ENCODE data around the gene INSYN2A.

INSYN2A gene

DNA sequence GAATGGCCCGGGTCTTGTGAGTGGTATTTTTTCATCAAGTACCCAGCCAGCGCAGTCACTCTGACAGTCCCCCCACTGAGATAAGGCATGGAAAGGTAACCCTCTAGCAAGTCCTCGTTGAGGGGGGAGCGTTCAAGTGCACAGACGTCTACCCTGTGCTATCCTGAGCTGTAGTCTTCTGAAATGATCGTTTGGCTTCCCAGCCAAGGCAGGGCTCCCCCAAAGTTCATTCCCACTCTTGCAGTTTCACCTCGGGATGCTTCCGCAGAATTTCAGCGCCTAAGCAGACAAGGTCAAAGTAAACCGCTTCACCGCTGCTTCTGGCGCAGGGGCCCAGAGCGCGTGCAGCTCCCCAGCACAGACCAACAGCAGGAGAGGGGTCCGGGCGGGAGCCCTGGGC lies 1.8 kb downstream of the INSYN2A start:
- DNase-seq: no peak

DNA sequence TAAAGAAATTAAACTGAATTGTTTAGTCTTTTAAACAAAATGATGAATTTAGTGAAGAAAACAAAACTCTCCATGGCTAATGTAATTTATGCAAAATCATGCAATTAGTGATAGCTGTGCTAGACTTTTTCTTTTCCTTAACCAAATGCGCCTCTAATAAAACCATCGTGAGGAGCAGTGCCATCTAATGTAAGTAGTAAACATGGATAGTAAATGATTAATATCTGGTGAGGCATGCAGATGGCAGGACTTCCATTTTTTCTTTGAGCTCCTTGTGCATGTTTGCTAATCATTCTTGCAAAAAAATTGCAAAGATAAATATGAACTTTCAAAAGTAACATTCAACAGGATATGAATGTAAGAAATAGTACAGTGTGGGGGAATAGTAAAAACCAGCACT lies 2.3 kb downstream of the INSYN2A start:
- DNase-seq: no peak

DNA sequence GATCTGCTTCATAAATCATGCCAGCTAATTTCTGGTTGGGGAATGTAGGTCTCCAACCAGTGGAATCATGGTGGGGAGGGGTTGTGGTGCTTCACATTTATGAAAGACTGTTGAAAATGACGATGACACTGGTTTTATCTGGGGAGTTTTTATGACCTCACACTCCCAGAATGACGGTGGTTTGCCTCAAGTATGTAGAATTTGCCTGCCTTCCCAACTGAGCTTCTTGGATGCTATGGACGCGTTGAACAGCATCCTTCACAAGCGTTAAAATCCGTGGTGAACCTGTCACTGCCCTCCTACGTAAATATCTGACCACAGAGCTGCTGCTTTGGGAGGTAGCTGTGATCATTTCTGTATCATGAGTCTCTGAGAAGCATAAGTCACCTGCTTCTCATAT lies 3.3 kb downstream of the INSYN2A start:
- no peak for DNase-seq

DNA sequence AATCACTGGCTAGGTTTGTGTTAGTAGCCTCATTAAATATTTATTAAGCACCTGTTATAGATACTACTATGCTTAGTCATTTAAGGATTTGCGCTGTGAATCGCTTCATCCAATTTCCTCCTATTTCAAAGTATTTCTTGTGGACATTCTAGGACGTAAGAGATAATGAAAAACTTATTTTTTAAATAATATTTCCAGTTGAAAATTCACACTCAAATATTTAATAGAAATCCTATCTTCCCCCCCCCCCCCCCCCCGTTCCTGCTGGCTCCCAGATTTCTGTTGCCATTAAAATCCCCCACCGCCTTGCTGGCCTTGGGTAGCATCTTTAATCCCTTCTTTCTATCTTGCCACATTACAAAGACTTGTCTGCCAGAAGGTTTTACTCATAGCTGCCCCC lies 6.0 kb downstream of the INSYN2A start:
- DNase-seq: no peak

DNA sequence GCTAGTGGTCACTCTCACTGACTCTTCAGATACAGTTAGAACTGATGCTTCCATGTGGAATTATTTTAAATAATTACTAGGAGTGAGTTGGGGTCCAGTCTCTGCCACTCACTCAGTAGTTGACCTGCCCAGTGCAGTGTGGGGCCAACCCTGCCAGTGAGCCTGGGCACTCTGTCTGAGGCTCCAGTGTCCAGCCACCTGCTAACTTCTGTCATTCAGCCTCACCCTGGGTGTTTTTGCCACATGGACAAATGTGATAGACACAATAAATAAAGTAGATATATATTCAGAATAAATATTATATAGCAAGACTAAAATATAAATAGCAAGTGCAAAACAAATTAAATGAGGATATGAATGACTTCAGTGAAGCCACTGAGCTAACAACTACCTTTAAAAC lies 7.2 kb downstream of the INSYN2A start:
- DNase-seq: no peak

DNA sequence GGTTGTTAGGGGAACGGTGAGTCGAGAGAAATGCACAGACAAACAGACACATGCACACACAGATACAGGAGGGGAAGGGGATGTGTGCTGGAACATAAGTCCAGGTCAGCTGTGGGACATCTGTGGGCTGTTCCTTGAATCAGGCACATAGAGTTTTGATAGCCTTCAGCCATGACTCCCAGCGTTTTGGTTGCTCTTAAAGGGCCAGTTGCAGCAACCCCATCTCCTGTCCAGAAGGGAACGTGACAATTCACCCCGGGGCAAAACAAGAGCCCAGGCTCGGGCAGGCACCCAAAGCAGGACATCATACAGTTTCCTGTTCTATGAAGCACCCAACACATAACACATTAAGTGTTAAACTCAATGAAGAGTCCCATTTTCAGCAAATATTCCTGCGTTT lies 9.6 kb downstream of the INSYN2A start:
- DNase-seq: no peak

DNA sequence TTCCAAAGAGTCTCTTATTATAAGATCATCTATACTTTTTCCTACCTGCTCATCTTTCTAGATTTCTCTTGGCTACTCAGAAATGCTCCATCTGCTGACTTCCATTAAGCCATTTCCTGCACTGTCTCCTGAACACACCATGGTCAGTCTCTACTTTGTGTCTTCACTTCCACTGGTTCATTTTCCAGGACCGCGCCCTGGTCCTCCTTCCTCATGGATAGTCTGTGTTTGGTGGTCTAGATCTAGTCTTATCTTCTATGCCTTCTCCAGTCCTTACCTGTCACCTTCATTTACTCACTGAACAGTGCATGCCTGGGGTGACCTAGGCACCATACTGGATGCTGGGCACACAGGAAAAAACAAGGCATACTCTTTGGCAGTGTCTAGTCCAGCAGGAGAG lies 11.8 kb downstream of the INSYN2A start:
- DNase-seq: no peak

DNA sequence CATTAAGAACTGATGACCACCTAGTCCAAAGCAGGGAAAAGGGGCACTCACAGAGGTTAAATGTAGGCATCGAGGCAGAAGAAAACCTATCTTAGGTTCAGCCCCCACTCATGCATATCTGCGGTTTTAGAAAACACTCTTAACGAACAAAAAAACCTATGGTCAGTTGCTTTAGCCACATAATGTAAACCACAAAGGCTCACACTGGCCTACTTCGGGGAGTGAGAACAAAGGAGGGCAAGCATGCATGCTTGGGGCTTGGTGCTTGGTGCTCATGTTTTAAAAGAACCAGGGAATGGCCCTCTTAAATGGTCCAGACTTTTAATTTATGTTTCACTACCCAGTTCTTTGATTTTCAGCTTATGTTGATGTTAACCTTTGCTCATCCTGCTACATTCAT lies 14.2 kb downstream of the INSYN2A start:
- no peak for DNase-seq

DNA sequence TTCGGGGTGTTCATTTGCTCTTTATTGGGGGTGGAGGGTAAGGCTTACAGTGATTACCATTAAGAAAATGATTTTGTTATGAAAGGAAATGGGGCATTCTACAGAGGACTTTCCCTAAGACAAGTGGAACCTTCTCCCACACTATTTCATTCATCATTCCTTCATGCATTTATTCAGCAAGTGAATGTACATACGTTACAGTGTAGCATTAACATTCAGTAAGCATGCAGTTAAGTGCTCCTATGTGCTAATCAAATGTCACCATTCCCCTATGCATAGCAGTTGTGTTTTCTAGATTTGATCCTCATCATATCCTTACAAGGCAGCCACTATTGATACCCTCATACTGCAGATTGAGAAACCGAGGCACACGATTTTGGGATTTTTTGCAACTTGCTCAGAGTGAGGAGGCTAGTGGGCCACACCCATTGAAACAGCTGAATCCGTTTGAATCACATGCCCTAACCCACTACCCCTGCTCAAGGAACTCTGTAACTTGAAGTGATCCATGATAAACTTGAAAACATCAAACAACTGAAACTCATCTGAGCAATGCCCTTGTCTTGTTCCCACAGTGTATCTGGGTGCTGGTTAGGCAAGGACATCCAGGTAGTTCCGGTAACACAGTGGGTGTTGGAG lies 16.7 kb downstream of the INSYN2A start:
- DNase-seq: no peak

DNA sequence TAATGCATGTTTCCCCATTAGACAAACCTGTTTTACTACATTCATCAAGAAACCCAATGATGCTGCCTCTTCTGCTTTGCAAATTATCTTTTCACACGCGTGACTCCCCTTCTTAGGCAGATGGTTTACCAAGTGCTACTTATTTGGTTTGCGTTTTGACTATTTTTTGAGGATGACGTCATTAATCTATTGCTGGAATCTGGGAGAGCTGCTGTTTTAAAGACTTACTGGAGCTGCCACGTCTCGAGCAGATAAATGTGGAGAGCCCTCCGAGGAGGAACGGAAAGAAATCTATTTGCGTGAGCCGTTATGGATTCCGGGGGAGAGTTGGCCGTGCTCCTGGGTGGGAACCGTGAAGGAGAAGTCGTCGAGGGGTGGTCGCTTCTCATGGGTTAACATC lies 19.7 kb downstream of the INSYN2A start:
- no peak for DNase-seq

DNA sequence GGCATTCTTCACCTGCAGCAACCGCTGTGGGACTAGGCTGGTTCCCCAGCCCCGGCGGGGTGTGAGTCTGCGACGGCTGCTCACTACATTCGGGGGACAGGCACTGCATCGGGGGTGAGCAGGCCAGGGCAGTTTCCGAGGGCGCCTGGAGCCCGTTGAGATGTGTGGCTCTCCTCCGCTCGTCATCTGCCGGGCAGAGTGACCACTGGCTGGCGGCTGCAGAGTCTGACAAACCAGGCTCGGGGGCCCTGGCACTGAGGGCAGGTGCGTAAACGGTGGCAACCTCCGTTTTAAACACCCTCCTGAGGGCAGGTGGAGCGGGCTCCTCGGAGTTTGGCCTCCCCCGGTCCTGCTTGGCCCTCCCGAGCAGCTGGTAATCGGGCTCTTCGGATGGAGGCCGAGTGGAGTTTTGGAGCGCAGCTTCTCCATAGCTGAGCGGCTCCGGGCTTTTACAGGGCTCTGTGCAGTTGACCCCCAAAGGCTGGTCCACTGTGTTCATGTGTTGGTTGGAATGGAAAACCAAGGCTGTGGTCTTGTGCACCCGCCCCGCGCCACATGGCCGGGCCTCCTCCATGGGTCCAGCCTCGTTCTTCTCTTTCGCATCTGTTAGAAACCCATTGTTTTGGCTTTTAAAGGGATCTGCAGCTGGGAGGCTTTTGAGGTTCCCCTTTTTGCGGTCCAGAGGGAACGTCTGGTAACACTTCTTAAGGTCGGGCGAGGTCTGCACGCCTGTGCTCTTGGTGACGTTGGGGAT lies 20.9 kb downstream of the INSYN2A start:
- DNase-seq: no peak

DNA sequence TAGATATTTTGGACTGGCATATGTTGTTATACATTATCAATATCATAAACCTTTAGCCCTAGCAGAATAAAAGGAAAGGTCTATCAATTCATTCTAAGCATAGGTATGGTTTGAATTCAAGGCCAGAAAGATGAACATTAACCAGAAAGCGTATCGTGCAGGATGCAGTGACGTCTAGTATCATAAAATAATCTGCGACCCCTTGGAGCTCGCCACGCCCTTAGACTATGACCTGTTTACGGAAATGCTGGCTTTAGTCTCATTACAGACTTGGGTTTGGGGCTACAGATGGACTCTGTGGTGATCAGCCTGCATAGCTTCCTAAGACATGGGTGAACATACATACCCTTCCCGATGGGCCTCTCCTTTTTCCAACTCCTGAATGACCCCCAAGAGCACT lies 21.5 kb downstream of the INSYN2A start:
- no peak for DNase-seq

DNA sequence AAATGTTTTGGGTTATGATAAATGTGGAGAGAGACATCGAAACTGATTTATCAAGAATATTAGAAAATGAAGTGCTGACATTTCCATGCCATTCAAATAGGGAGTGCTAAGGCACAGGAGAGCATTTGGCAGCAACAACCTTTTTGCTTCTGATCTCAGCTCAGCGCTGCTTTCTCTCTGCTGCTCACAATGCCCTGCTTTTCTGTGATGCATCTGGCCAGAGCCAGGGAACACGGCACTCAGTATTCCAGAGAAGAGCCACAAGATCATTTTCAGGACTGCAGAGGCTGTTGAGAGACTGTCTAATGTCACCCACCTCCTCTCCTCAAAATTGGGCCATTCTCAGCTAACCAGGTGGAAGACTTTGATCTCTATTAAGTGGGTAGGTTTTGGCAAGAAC lies 28.1 kb downstream of the INSYN2A start:
- no peak for DNase-seq

DNA sequence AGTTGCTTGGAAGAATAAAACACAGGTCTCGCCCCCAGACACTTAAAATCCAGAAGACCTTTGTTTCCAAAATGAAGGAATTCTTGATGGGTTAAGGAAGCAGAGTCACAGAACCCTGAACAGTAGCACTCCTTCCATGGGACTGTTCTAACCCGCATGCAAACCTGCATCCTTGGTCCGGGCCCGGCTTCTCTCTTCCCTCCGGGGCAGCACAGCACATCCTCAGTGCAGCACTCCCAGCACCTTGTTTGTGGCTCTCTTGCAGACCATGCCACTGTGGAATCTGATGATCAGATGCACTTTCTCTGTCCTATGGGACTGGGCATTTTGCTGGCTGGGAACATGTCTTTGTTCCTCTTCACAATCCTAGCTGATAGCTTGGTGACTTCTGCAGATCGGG lies 33.5 kb downstream of the INSYN2A start:
- no peak for DNase-seq

DNA sequence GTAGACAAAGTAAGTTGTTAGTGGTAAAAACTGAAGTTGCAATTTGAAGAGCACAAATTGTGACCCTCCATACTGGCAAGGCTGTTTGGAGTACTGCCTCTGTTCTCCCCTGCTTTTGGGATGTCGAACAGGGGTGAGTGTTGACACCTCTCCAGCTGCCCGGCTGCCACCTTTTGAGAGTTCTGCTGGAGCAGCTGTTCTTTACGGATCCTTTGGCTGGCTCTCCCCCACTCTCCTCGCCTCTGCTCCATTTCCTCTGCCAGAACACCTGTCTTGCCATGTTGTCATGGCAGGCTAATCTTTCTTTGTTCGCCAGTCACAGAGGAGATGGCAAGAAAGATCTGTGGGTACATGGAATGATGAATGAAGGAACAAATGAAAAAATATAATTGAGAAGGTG lies 34.9 kb downstream of the INSYN2A start:
- no peak for DNase-seq

DNA sequence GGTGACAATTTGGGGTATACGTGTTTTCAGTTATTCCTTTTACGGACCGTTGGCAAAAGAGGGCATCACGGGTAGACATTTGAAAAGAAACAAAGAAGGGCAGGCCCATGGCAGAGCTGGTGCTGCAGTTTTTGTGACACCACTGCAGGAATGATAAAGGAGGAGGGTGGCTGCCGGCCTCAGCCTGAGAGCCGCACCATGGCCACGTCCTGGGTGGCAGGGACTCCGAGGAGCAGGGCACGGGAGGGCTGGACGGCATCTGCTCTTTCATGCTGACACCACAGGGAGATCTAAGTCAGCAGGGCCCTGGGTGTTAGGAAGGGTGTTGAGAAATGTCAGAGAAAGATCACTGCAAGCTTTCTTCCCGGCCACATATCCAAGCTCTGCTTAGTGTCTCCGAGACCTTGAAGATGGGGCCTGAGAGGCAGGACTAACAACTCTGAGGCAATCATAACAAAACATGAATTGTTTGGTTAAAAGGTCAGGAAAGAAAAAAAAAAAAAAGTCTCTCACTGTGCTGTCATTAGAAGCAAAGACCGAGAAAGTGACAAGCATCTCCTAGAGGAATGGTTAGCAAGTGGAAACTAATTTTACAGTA lies 36.6 kb downstream of the INSYN2A start:
- DNase-seq: no peak

DNA sequence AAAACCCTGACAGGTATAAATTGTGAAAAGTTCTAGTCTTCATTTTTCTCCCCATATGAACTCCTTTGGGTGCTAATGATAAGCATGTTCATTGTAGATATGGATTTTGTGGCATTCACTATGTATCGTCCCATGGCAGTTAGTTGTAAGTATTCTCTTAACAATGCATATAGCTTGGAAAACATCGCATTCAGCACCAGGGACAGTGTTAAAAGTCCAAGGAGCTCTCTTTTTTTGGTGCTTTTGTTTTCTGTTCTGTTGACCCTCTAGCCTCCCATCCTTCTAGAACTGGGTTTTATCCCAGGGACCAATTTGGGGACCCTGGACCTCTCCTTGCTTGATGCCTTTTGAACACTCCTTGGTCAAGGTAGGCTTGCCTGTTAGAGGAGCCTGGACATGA lies 37.7 kb downstream of the INSYN2A start:
- no peak for DNase-seq

DNA sequence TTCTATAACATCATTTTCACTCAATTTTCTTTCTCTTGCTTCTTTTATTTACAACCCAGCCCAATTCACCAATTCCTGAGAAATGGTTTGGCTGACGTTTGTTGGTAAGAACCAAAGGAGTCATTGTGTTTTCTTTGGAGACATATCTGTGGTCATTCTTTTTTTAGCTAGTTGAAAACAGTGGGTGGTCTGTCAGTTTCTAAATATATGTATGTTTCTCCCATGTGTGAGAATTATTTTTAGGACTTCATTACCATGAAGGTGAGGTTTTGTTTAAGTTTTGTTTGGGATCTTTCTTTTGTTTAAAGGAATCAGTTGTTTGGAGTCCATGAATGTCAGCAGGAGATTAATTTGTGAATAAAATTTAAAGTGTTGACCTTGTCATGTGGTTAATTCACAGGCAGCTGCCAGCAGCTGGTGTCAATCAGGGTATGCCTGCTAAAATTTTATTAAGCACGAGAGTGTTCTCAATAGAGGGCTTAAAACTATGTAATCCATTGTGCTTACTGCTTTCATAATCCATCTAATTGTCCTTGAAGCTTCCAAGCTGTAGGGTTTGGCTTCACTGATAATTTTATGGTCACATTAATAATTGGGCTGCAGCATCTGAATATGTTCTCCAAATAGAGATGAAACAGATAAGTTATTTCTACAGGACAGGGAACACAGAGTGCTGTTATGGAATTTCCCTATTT lies 38.7 kb downstream of the INSYN2A start:
- no peak for DNase-seq

DNA sequence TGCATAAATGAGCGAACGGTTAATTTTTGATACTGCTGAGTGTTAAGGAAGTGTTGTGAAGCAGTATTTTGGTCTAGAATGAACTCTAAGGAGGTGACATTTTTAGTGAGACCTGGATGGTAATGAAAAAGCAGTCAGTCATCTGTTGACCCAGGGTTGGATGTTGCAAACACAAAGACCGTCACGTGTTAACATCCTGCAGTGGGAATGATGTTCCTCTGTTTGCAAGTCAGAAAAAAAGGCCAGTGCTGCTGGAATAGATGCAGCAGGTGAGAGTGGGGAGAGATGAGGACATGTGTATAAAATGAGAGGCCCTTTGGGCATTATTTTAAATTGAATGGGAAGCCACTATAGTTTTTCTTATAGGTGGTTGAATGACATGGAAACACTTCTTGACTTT lies 39.3 kb downstream of the INSYN2A start:
- no peak for DNase-seq

DNA sequence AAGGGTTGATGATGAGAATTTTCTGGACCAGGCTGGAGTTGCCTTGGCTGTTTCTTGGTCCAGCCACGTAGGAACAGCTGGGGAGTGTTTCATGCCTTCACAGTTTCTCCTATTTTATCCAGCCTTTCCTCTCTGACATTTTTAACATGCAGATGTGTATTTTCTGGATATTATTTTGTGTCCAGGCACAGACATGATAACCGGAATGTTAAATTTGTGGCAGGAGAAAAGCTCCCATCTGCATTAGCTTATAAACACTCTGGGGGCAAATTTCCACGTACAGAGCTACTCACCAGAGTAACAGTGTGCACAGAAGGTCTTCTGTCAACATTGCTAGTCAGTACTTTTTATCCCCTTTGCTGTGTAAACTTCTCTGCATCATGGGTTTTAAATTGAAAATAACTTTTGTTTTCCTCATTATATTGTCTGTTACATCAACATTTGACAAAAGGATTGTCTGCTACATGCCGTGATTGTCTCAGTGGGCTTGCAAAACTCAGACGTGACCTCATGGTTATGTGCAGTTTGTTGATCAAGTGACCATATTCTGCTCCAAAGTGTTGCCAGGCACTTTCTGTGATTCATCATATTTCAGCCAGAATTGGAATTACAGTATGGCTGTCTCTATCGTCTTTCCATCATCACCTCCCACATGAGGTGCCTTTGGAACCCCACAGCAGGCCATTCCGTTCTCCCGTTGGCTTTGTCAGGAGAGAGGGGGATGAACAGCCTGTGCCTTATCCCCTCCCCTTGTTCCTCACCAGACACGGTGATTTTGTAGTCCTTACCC lies 41.4 kb downstream of the INSYN2A start:
- no peak for DNase-seq

DNA sequence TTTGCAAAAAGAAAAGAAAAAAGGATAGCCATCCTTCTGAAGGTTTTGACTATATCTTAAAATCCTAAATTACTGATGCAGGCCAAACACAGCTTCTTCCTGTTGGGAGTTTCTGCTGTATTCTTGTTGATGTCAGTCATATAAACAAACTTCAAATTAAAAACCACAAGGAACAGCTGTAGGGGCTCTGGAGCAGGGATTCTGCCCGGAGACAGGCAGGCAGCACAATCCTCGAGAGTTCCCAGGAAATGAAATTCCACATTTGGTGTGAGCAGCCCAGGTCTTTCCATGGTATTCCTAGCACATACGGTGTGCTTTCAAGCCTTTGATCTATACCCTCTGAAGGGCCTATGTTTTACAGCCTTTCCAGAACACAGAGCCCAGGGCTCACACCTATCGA lies 43.2 kb downstream of the INSYN2A start:
- DNase-seq: no peak

DNA sequence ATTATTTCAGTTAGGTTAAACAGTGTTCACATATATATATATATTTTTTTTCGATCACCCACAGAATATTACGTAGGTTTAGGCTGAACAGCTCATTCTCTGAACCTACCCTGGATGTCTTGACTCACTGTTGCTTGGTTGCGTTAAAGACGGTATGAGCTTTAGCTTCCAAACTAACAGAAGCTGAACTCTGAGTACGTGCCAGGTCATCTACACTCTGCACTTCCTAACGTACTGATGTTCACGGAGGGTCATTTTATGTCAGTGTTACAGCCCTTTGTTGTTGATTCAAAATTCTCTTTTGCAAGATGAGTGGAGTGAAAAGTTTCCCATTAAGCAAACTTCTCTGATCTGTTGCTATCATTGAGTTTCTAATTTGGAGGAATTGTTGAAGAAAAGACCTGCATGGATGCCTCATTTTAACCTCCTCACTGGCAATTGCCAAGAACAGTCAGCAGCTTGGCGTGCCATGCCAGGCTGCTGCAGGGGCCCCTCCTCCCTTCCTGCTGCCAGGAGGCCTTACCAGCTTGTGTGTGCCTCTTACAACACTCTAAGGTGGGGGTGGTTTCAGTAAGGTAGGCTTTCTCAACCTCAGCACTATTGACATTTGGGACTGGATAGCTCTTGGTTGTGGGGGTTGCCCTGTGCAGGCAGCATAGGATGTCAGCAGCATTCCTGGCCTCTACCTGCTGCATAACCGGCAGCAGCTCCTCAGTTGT lies 44.3 kb downstream of the INSYN2A start:
- DNase-seq: no peak

Measured in CD4-positive, alpha-beta T cell treated with Interleukin-10 for 1 hour (primary cell).